Kidney (tissue), 14 donors: ENCODE measurements around the gene C12orf50. TPM values are rescaled to one million over a fixed set of nuclear protein-coding genes. Genes with fewer than 3 reads are reported as not detected.

ENCODE experiments used
- DNase-seq, 5 donors: peaks; one replicate each; pipeline ENCODE4 v3.0.0-alpha.2; 2013 to 2020
- FAIRE-seq: peaks from 2 replicates; lab custom pipeline; 2012; peaks lifted over from hg19 to GRCh38; lab: Jason Lieb, UNC
- H3K27ac ChIP-seq, 2 donors: one replicate each; pipeline ENCODE4 v1.7.0; 2013; ENCODE audit warnings: low read depth in 2 of 2, low read length in 2 of 2, inconsistent platforms in 1 of 2
- H3K27me3 ChIP-seq: one replicate; pipeline ENCODE4 v1.7.1; 2013; ENCODE audit warnings: low read length, inconsistent platforms; ENCODE audit not compliant: control insufficient read depth, insufficient read depth
- H3K36me3 ChIP-seq, 3 donors: one replicate each; pipeline versions ENCODE4 v1.7.0 to v1.7.1; 2013; ENCODE audit warnings: low read length in 3 of 3, control low read depth in 1 of 3, inconsistent platforms in 1 of 3; ENCODE audit not compliant: insufficient read depth in 3 of 3, control insufficient read depth in 2 of 3
- H3K4me1 ChIP-seq, 3 donors: one replicate each; pipeline versions ENCODE4 v1.7.0 to v1.7.1; 2013; ENCODE audit warnings: low read length in 3 of 3, inconsistent platforms in 1 of 3, low read depth in 1 of 3; ENCODE audit not compliant: control insufficient read depth in 2 of 3, insufficient read depth in 2 of 3
- H3K4me3 ChIP-seq, 3 donors: one replicate each; pipeline versions ENCODE4 v1.7.0 to v1.8.1; 2013; ENCODE audit warnings: low read length in 3 of 3, control low read depth in 1 of 3, inconsistent platforms in 1 of 3
- H3K9ac ChIP-seq, 3 donors: one replicate each; pipeline versions ENCODE4 v1.7.0 to v1.7.1; 2013; ENCODE audit warnings: low read length in 3 of 3, control low read depth in 1 of 3, inconsistent platforms in 1 of 3
- H3K9me3 ChIP-seq, 3 donors: one replicate each; pipeline versions ENCODE4 v1.7.0 to v1.7.1; 2013; ENCODE audit warnings: low read length in 3 of 3, control low read depth in 1 of 3, inconsistent platforms in 1 of 3; ENCODE audit not compliant: control insufficient read depth in 2 of 3, insufficient read depth in 1 of 3
- intact Hi-C: fragments of 100-400 bp; cut with DNase I; formaldehyde crosslinking; loops from one replicate; pipeline ENCODE4 v1.11.1; 2022
- polyA plus RNA-seq: library from polyadenylated mRNA; stranded (reverse); fragments of 350-450 nt; fragmentation: Illumina TruSeq; extraction: RNeasy Lipid Tissue Mini Kit (QIAGEN cat#74804); gene quantifications from one replicate; pipeline ENCODE4 v1.2.3, GENCODE V29; 2014; ENCODE audit warnings: low read depth, low replicate concordance; ENCODE audit not compliant: insufficient read depth
- total RNA-seq: library from RNA; stranded (reverse); fragmentation: NEBNext Ultra II Directional; extraction: Animal tissue kit (Norgen Biotek cat#: 25700); gene quantifications from one replicate; pipeline ENCODE4 v1.2.1, GENCODE V29; 2021
- TF ChIP-seq, protein P1 (sequence below): IDR thresholded peaks from 3 replicates; pipeline ENCODE4 v1.5.1; 2012; ENCODE audit warnings: mild to moderate bottlenecking, moderate library complexity, borderline replicate concordance; ENCODE audit not compliant: insufficient read depth; ENCODE audit errors: extremely low read depth
- donor health status: control.
- donor health status: control.
- donor health status: control.
- donor health status: control.
- donor health status: control.
- donor health status: DM: yes; HTN: yes; CAD: no.
- donor health status: Normal renal cell carcinoma (clear cell type).

The C12orf50 gene
- total and polyA plus RNA-seq, 2 donors from 2014 or later: 0.13 TPM; not detected in 1

DNA sequence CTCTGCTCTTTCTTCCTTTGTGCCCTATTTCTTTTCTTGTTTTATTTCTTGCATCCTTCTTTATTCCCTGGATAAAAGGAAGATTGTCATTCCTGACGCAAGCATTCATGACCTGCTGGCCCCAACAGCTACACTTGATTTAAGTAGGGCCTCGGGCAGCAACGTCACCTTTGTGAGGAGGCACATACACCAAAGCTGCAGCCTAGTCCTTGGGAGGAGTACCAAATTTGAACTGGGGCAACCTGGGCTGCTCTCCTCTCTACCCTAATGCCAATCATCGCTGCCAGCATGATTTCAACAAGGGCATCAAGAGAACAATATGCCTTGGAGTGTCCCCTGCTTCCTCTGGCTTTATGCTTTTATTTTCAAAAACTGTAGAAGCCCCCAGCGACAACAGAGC is 76.4 kb downstream of the C12orf50 start:
- Histone ChIP-seq H3K9me3 (no peaks in the 10 kb centered on the region), H3K27me3 (no peaks in the 10 kb centered on the region), H3K4me3 (no peak overlapping the region), H3K4me1 (no peaks in the 10 kb centered on the region), H3K9ac (no peak overlapping the region), H3K27ac (no peak overlapping the region), H3K36me3 (no peaks in the 10 kb centered on the region)
- DNase-seq: peak in 1 of 5 donors; percentile 11
- no peak for FAIRE-seq
- TF ChIP-seq, protein P1, sequence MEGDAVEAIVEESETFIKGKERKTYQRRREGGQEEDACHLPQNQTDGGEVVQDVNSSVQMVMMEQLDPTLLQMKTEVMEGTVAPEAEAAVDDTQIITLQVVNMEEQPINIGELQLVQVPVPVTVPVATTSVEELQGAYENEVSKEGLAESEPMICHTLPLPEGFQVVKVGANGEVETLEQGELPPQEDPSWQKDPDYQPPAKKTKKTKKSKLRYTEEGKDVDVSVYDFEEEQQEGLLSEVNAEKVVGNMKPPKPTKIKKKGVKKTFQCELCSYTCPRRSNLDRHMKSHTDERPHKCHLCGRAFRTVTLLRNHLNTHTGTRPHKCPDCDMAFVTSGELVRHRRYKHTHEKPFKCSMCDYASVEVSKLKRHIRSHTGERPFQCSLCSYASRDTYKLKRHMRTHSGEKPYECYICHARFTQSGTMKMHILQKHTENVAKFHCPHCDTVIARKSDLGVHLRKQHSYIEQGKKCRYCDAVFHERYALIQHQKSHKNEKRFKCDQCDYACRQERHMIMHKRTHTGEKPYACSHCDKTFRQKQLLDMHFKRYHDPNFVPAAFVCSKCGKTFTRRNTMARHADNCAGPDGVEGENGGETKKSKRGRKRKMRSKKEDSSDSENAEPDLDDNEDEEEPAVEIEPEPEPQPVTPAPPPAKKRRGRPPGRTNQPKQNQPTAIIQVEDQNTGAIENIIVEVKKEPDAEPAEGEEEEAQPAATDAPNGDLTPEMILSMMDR: no peak
- intact Hi-C loops: no loop called here

DNA sequence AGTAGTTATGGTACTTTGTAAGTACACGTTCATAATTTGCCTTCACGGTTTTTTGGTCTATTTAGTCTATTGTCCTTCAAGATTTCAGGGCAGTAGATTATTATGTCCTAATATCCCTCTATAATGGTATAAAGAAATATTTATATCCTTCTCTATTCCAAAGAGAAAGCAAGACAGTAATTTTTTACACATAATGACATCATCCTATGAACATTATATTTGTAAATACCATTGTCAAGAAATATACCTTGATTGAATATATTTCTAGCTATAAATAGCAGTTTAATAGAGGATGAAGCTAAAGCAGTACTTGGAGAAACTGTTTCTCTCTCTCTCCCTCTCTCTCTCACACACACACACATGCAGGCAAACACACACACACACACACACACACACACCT is 77.0 kb downstream of the C12orf50 start:
- Histone ChIP-seq H3K27me3 (no peaks in the 10 kb centered on the region), H3K4me3 (no peak overlapping the region), H3K9me3 (no peaks in the 10 kb centered on the region), H3K27ac (no peak overlapping the region), H3K36me3 (no peaks in the 10 kb centered on the region), H3K4me1 (no peaks in the 10 kb centered on the region), H3K9ac (no peak overlapping the region)
- DNase-seq: no peak
- intact Hi-C loops: no loop called here
- no peak for FAIRE-seq
- TF ChIP-seq, protein P1: no peak

DNA sequence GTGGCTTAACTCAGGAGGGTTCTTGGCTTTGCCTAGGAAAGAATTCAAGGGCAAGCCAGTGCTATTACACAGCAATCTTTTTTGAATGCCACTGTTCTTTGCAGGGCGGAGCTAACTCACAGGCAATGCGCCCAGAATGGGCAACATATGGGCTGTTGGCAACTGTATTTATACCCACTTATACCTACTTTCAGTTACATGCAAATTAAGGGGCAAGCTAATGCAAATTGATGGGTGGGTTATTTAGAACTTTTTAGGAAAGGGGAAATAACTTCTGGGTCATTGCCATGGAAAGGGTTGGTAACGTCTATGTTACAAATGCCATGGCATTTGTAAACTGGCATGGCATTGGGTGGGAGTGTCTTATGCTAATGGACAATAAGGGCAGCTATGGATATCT is 85.4 kb downstream of the C12orf50 start:
- Histone ChIP-seq H3K36me3 (no peaks in the 10 kb centered on the region), H3K27me3 (no peaks in the 10 kb centered on the region), H3K9ac (no peak overlapping the region), H3K9me3 (no peaks in the 10 kb centered on the region), H3K4me3 (no peak overlapping the region), H3K27ac (no peak overlapping the region), H3K4me1 (no peaks in the 10 kb centered on the region)
- intact Hi-C loops: no loop called here
- TF ChIP-seq, protein P1: no peak
- FAIRE-seq (no peak), DNase-seq (no peak)

DNA sequence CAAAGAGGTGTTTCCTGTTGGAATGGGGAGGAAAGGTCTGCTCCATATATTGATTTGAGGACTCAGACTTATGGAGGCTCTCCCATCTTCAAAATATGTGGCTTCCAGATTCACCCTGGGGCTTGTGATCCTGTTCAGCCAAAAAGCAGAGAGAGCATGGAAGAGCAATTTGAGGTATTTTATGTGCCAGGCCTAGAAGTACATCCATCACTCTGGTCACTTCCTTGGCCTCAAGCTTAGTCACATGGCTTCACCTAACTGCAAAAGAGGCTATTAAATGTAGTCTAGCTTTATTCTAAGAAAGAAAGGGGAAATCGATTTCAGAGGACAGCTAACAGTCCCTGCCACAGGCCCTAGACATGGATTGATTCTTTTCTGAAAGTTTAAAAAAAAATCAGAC is 86.2 kb downstream of the C12orf50 start:
- no peaks in the 10 kb centered on the region for H3K27me3 ChIP-seq
- no peaks in the 10 kb centered on the region for H3K36me3 ChIP-seq
- no peak for DNase-seq
- FAIRE-seq: no peak
- TF ChIP-seq, protein P1: no peak
- H3K27ac ChIP-seq: no peak overlapping the region
- H3K9me3 ChIP-seq: no peaks in the 10 kb centered on the region
- intact Hi-C loops: no loop called here
- H3K4me1 ChIP-seq: no peaks in the 10 kb centered on the region
- no peak overlapping the region for H3K9ac ChIP-seq
- no peak overlapping the region for H3K4me3 ChIP-seq
